ENCODE results near the gene SNX11. TPM values are rescaled to one million over a fixed set of nuclear protein-coding genes. Genes with fewer than 3 reads are reported as not detected.

SNX11 gene
- 14.7 and 17.0 TPM in 2 replicates for total RNA-seq

GRCh38 chr17:48107137-48108055 is at the start of gene SNX11:
TSS of gene SNX11 (plus strand) at chr17:48107766. CDS start at chr17:48112044, 4,278 bp downstream.

GRCh38 chr17:48101012-48101720 is 6.4 kb upstream of the SNX11 start, which contains the start of gene CBX1:
TSS of gene CBX1 (minus strand) at chr17:48101478. CDS start at chr17:48077004, 24,474 bp downstream.

Small RNA genes within 50 kb of the gene (small RNA-seq; reads per million reads assigned to genes)
- gene AC004477.2 (not detected), gene MIR1203 (not detected), gene RNU6-1201P (0.16 reads per million)

Other genes with a start within 250 kb of the SNX11 start
- 2.9 and 3.3 TPM in 2 replicates for gene SP2, start 211.5 kb upstream of the SNX11 start, total RNA-seq
- gene PNPO, start 166.2 kb upstream of the SNX11 start, total RNA-seq: 42.1 and 51.9 TPM in 2 replicates
- gene PRR15L, start 149.9 kb upstream of the SNX11 start, total RNA-seq: not detected in 2 replicates
- 27.9 and 41.8 TPM in 2 replicates for gene CDK5RAP3, start 136.7 kb upstream of the SNX11 start, total RNA-seq
- 6.4 and 6.5 TPM in 2 replicates for gene COPZ2, start 70.0 kb upstream of the SNX11 start, total RNA-seq
- 137 and 143 TPM in 2 replicates for gene NFE2L1, start 59.4 kb upstream of the SNX11 start, total RNA-seq
- 45.4 and 50.8 TPM in 2 replicates for gene CBX1, start 6.3 kb upstream of the SNX11 start, total RNA-seq

Data from vein endothelial cell (primary cell).